HG03095 (cell line): Measurements from ENCODE around the gene CFAP100.

Experiments
- ATAC-seq: cut with Tn5 transposase; IDR thresholded peaks from one replicate; pipeline ENCODE4 v1.9.1; 2021; ENCODE audit warnings: moderate library complexity; ENCODE audit not compliant: unreplicated experiment

CFAP100 gene

GRCh38 chr3:126419886-126420786 lies 25.4 kb downstream of the CFAP100 start:
- ATAC-seq, result no peak

GRCh38 chr3:126421573-126422119 lies 26.9 kb downstream of the CFAP100 start:
- no peak for ATAC-seq

- no peak for ATAC-seq
These were observed 27.4 kb downstream of the CFAP100 start for GRCh38 chr3:126422121-126422520.

- ATAC-seq, result no peak
These were observed 27.9 kb downstream of the CFAP100 start for GRCh38 chr3:126422571-126423091.

- no peak for ATAC-seq
These were observed 28.7 kb downstream of the CFAP100 start for GRCh38 chr3:126423191-126424038.

- no peak for ATAC-seq
These were observed 29.5 kb downstream of the CFAP100 start for GRCh38 chr3:126424039-126424717.

GRCh38 chr3:126424751-126425150 lies 30.0 kb downstream of the CFAP100 start:
- no peak for ATAC-seq

GRCh38 chr3:126431103-126431534 lies 36.4 kb downstream of the CFAP100 start:
- ATAC-seq, result peak; percentile 75

- ATAC-seq, result no peak
These were observed 37.8 kb downstream of the CFAP100 start for GRCh38 chr3:126432361-126433104.

GRCh38 chr3:126433105-126433430 lies 38.4 kb downstream of the CFAP100 start:
- no peak for ATAC-seq

- ATAC-seq, result no peak
These were observed 39.0 kb downstream of the CFAP100 start for GRCh38 chr3:126433496-126434263.

- ATAC-seq, result no peak
These were observed 39.5 kb downstream of the CFAP100 start for GRCh38 chr3:126434264-126434590.

- ATAC-seq, result no peak
These were observed 40.3 kb downstream of the CFAP100 start for GRCh38 chr3:126434931-126435411.

GRCh38 chr3:126435456-126436315 lies 41.0 kb downstream of the CFAP100 start:
- no peak for ATAC-seq

GRCh38 chr3:126436826-126437717 lies 42.4 kb downstream of the CFAP100 start:
- ATAC-seq, result no peak

- no peak for ATAC-seq
These were observed 43.5 kb downstream of the CFAP100 start for GRCh38 chr3:126438186-126438585.

- no peak for ATAC-seq
These were observed 44.0 kb downstream of the CFAP100 start for GRCh38 chr3:126438746-126439145.
